Left kidney (tissue), 2 donors: ENCODE data around the gene AGBL4. TPM values are rescaled to one million over a fixed set of nuclear protein-coding genes. Genes with fewer than 3 reads are reported as not detected.

Experiments
- DNase-seq: peaks from one replicate; pipeline ENCODE4 v3.0.0-alpha.2; 2013
- polyA plus RNA-seq: library from polyadenylated mRNA; unstranded; fragments of 120-200 nt; gene quantifications from one replicate; pipeline ENCODE4 v1.2.1, GENCODE V29; 2013; ENCODE audit not compliant: insufficient read length

The AGBL4 gene
- polyA plus RNA-seq, 1 donor = 1.2 TPM

DNA sequence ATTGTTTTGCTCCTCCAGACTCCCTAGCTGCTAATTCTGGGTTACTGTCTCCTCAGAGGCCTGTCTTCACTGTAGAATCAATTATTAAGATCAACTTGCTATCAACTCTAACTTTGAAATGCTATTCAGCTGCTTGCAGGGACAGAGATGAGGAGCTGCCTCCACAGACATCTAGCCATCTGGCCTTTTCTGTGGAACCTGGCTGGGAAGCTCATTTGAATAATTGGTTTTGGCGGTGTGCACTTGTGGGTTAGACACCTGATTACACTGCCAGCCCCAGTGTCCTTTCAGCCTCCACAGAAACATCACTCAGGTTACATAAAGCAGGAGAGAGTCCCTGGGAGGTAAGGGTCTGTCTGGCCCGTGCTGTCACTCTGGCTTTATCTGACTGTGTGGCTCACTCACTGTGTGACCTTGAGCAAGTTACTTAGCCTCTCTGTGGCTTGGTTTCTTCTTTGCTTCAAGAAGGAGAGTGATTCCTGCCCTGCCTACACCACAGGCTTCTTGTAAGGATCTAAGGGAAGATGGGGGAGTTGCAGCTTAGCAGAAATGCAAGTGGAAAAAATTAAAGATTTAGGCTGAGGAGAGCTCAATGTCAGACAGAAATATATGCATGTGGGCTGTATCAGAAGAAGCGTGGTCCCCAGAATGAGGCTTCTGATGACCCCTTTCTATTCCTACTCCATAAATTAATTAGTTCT, 1378.7 kb downstream of the AGBL4 start:
- DNase-seq = no peak

GRCh38 chr1:48644190-48644900, 1379.4 kb downstream of the AGBL4 start:
- DNase-seq = no peak

- DNase-seq = no peak
Measured at GRCh38 chr1:48643193-48643592, 1380.6 kb downstream of the AGBL4 start.

GRCh38 chr1:48640836-48641492, 1382.8 kb downstream of the AGBL4 start:
- no peak for DNase-seq

- DNase-seq = no peak
Measured at GRCh38 chr1:48629867-48630266, 1393.9 kb downstream of the AGBL4 start.

- peak; percentile 28 for DNase-seq
Measured at GRCh38 chr1:48627486-48627885, 1396.3 kb downstream of the AGBL4 start.

DNA sequence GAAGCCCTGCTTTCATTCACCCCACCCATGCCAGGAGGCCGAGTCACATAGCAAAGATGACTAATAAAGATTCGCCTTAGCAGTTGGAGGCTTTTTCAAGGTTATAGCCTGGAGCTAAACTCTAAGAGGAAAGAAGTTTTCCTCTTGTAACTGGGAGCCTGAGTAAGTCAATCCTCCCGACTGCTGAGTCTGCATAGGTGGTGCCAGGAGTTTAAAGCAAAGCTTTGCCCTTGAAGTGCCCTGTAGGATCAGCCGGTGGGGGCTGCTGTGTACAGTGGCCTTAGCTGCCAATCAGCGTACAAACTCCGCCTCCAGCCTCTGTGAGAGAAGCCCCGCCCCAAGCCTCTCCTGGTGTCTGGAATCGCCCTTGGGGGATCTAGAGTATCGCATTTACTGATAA, 1404.2 kb downstream of the AGBL4 start:
- DNase-seq = no peak

DNA sequence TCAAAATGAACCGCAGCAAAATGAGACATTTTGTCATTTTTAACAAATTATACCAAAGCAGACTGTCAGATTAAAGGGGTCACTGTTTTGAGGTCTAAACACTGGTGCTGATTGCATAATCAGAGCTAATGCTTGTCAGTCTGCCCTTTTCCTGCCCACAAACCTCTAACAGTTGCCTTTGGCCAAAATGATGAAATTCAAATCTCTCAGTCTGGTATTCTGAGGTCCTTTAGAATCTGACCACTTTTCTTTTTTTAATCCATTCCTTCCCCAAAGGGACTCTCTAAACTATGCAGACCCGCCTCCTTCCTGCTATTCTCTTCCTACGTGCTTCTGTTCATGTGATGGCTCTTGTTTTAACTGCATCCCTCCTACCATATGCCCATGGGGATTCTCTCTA, 1406.5 kb downstream of the AGBL4 start:
- no peak for DNase-seq

- DNase-seq = no peak
Measured at GRCh38 chr1:48616710-48617109, 1407.0 kb downstream of the AGBL4 start.

- no peak for DNase-seq
Measured at GRCh38 chr1:48611841-48612240, 1411.9 kb downstream of the AGBL4 start.

DNA sequence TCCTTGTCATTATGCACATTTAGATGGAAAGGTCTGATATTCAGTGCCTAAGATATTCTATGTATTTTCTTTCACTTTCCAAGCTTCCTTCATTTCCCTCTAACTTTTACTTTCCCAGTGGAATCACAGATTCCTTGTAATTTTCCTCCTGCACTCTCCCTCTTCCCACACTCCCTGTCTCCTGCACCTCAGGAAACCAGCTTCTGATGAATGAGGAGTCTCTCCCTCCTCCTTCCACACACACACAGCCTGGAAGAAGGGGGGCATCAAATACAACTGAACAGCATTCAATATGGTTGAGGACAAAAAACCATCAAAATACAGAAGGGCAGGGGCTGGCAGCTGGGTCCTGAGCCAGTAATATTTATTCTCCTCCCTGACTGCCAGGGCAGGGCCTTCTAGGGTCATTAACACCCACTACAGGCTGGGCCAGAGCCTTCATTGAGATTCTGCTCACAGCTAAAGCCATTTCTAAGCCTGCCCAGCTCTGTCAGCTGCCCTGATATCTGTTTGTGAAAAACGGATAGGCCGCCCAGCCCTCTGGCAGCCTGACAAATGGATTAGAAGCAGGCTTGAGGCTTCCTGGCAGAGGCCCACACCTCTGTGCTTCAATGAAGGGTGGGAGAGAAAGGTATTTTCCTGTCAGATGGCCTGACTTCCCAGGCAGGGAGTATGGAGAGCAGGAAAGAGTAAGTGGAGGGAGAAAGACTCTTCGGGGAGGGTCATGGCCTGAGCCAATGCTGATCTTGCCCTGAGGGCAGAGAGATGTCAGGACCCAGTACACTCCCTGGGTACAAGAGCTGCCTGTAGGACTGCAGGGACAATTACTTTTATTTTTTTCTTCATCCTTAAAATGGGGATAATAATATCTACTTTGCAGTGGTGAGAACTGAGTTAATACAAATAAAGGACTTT, 1412.9 kb downstream of the AGBL4 start:
- no peak for DNase-seq

DNA sequence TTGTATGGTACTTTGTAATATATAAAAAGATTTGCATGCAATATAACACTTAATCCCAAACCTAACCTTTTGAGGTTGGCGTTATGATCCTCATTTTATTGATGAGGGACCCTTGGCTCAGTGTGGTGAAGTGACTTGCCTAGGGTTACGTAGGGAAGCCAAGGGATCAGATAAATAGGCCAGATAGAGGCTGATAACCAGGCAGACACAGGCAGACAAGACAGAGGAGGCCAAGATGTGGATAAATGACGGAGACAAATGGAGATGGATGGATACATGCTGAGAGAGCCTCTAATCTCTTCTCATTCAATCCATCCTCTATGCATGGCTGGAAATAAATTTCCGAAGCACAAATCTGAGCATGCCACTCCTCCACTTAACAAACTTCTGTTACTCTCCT, 1414.9 kb downstream of the AGBL4 start:
- DNase-seq = no peak

- no peak for DNase-seq
Measured at GRCh38 chr1:48603222-48603621, 1420.5 kb downstream of the AGBL4 start.

GRCh38 chr1:48602349-48602748, 1421.4 kb downstream of the AGBL4 start:
- no peak for DNase-seq

DNA sequence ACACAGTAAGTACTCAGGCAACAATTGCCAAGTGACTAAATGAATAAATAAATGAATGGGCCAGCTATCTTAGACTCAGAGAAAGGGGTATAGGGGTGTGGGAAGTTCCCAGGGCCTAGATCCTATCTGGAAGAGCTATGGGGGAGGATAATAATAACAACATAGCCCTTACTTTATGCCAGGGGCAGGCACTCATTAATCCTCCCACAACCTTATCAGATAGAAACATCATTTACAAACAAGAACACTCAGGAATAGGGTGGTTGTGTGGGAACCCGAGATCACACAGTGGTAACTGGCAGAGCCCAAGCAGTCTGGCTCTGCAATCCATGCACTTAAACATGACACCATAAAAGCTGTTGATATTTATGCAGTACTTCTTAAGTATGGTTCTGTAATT, 1423.6 kb downstream of the AGBL4 start:
- no peak for DNase-seq

- no peak for DNase-seq
Measured at GRCh38 chr1:48597663-48598062, 1426.1 kb downstream of the AGBL4 start.

DNA sequence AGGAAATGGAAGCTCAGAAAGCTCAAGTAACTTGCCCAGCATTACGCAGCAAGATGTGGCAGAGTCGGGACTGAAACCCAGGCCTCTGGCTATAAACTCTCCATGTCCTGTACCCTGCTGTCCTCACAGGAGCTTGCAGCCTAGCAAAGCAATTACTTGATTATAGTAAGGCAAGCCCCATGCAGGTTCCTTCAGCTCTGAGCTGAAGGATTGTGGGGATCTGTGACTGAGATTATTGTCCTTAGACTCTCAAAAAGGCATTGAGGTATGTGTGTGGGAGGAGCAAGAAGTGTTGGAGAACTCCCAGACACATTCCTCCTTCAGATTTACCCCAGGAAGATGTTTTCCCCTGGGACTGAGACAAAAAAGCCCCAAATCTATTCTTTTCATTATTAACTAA, 1427.7 kb downstream of the AGBL4 start:
- no peak for DNase-seq

DNA sequence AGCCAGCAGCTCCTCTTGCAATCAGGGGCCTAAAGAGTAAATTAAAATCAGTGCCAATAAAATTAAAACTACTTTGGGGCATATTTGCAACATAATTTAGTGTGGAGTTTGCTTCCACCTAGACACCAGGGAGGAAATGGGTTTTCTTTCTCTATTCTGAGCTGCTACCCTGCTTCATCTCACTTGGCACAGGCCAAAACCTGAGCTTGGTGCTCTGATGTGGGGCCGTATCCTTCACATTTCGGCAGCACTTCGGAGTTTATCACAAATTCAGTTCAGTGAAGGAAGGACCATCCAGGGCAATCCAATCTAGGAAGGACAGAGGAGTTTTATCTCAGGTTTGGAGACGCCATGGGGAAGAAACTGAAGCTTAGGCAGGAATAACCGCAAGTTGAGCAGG, 1428.1 kb downstream of the AGBL4 start:
- DNase-seq = no peak

- DNase-seq = no peak
Measured at GRCh38 chr1:48592330-48592729, 1431.4 kb downstream of the AGBL4 start.

DNA sequence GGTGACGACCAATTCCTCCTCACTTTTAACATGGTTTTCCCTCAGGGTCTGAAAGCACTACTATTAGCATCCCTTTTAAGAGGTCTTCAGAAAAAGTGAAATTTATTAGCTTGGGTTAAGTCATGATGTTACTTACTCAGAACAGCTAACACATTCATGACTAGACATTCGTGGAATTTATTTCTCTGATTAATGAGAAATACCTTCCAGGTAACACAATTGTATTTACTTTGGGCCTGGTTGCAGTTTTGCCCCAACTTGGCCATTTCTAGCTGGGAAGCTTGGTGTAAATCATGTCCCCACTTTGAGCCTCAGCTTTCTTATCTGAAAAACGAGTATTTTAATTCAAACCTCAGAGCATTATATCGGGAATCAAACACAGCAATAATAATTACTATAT, 1432.6 kb downstream of the AGBL4 start:
- no peak for DNase-seq

DNA sequence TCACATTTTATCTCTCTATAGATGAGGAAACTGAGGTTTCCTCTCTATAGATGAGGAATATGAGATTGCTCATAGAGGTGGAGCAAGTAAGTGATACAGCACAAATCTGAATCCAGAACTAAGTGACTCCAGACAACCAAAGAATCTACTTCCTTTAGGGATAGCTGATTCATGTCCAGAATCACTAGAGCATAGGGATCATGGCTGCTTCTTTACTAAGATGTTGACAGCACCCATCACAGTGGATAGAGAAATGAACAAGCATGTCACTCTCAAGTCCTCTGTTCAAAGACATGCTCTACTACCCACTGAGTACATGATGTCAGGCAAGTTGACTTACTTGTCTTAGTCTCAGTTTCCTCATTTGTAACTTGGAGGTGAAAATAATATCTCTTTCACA, 1435.7 kb downstream of the AGBL4 start:
- DNase-seq = no peak

DNA sequence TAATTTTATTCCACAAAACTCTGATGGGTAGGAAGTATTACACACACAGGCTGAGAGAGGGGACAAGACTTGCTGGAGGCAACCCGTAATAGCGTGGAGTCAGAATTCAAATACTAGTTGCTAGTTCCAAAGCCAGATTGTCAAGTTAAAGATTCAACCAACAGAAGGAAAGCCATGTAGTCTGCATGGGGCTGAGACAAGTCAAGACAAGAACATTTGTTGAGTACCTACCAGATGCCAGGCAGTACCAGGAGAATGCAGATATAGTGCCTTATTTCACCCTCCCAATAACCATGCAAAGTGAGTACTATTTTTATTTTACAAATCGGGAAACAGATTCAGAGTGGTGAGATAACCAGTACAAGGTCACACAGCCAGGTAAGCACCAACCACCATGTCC, 1441.3 kb downstream of the AGBL4 start:
- no peak for DNase-seq
